Heart right ventricle (tissue), 16 donors: Measurements from ENCODE around the gene TMEM169. TPM values are rescaled to one million over a fixed set of nuclear protein-coding genes. Genes with fewer than 3 reads are reported as not detected.

ENCODE experiments used
- ATAC-seq, 8 donors: fragments of 200-7000 bp; cut with Tn5 transposase; one replicate each; pipeline ENCODE4 v1.9.1; 2020; ENCODE audit warnings: mild to moderate bottlenecking in 8 of 8, moderate library complexity in 8 of 8, moderate number of reproducible peaks in 1 of 8
- DNase-seq, 2 donors: peaks; one replicate each; pipeline ENCODE4 v3.0.0-alpha.2; 2020
- H3K27ac ChIP-seq, 10 donors: fragments of 200-600 bp; sonication (generic) in 2 of 10; one replicate each; pipeline versions ENCODE4 v1.5.0 to v1.8.0; 2020 to 2022; ENCODE audit warnings: mild to moderate bottlenecking in 3 of 10
- H3K27me3 ChIP-seq, 7 donors: fragments of 200-600 bp; one replicate each; pipeline ENCODE4 v1.8.0; 2021 to 2022; ENCODE audit warnings: mild to moderate bottlenecking in 2 of 7
- H3K36me3 ChIP-seq, 9 donors: fragments of 200-600 bp; sonication (generic) in 1 of 9; one replicate each; pipeline versions ENCODE4 v1.5.0 to v1.8.0; 2020 to 2022; ENCODE audit warnings: mild to moderate bottlenecking in 2 of 9
- H3K4me1 ChIP-seq, 9 donors: fragments of 200-600 bp; sonication (generic) in 1 of 9; one replicate each; pipeline versions ENCODE4 v1.5.0 to v1.8.0; 2020 to 2022; ENCODE audit warnings: mild to moderate bottlenecking in 4 of 9
- H3K4me3 ChIP-seq, 10 donors: fragments of 200-600 bp; sonication (generic) in 2 of 10; one replicate each; pipeline versions ENCODE4 v1.5.0 to v1.8.0; 2020 to 2022; ENCODE audit warnings: mild to moderate bottlenecking in 7 of 10, moderate library complexity in 2 of 10
- H3K9me3 ChIP-seq, 11 donors: fragments of 200-600 bp in 10 of 11; sonication (generic) in 2 of 11; one replicate each; pipeline versions ENCODE4 v1.5.0 to v1.8.0; 2013 to 2022; ENCODE audit warnings: mild to moderate bottlenecking in 2 of 11, control low read depth in 1 of 11, moderate library complexity in 1 of 11
- WGBS, 2 donors: extraction: QIAGEN DNeasy Blood & Tissue Kit; methylation state at CpG; one replicate each; pipeline ENCODE4 v1.1.7; 2013; ENCODE audit warnings: inconsistent platforms in 1 of 2; 5-methylcytosine and 5-hydroxymethylcytosine counted together
- intact Hi-C, 10 donors: fragments of 100-400 bp; cut with DNase I; formaldehyde crosslinking; loops; one replicate each; pipeline versions ENCODE4 v1.11.1 to v1.14.2; 2022
- polyA plus RNA-seq, 2 donors: library from polyadenylated mRNA; stranded (reverse); fragments of 200-250 nt; gene quantifications; one replicate each; pipeline ENCODE4 v1.2.3, GENCODE V29; 2013
- total RNA-seq, 10 donors: library from RNA; stranded (reverse); fragmentation: NEBNext Ultra II Directional in 3 of 10; extraction: Animal tissue kit (Norgen Biotek cat#: 25700) in 3 of 10; gene quantifications; one replicate each; pipeline versions ENCODE4 v1.2.1 to v1.2.4, GENCODE V29; 2021 to 2023
- TF ChIP-seq, protein P1 (sequence below), 9 donors: fragments of 200-600 bp; sonication (generic) in 2 of 9; IDR thresholded peaks; one replicate each; pipeline versions ENCODE4 v1.5.0 to v1.8.0; 2021 to 2022; ENCODE audit warnings: antibody characterized with exemption in 9 of 9, mild to moderate bottlenecking in 5 of 9, moderate library complexity in 1 of 9
- donor health status: Arrhythmogenic right ventricular cardiomyopathy.
- donor health status: ischemic (EF 13 %, LVEDD 7.1; RV severe dilation, severe dysfunction).
- donor health status: healthy with polysubstance abuse.
- donor health status: DM: no; HTN: yes; CAD: no.
- donor health status: DM: no; HTN: no; CAD: no.
- donor health status: ischemic (EF 25% LVEDD 6.9; RV normal size, moderate dysfunction).
- donor health status: ischemic (EF 25% LVEDD 5.7; RV mildly dilated, moderate dysfunction).
- donor health status: healthy.
- donor health status: DM: yes; HTN: yes; CAD: no.
- donor health status: Ischemic cardiomyopathy.
- donor health status: ischemic (EF 35%, LVEDD 5.7; RV mildly dilated, moderate dysfunction).
- donor health status: nonischemic (EF 11% LVEDD 7.7; RV severe dilation, severe dysfunction).
- donor health status: DM: yes; HTN: yes; CAD: no.
- donor health status: PGD.
- donor health status: ischemic (EF 29% LVEDD 5.4; RV normal size, mild dysfunction).
- donor health status: nonischemic (EF 23%, LVEDD 6.1; RV moderate dilation, normal function).

Gene TMEM169
- total and polyA plus RNA-seq, 12 donors = 0.10 to 0.97 (median 0.22) TPM; not detected in 2

DNA sequence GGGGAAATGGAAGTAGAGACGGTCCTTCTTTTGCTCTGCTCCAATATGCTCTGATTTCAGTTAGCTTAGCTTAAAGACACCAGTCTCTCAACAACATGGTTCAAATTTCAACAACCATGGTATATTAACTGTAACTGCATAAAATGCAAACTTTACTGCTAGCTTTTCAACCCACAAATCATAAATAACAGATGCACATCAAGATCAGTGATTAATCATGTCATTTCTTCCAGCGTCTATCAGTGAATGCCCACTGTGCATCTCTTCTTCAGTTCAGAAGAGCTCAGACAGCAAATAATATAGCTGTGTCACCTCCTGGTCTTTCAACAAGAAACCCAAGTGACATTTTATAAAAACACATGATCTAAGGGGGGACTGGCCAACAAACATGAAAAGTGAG is 12.7 kb upstream of the TMEM169 start:
- ATAC-seq (no peak), DNase-seq (no peak)
- no peaks in the 10 kb centered on the region for H3K4me1 ChIP-seq
- TF ChIP-seq, protein P1, sequence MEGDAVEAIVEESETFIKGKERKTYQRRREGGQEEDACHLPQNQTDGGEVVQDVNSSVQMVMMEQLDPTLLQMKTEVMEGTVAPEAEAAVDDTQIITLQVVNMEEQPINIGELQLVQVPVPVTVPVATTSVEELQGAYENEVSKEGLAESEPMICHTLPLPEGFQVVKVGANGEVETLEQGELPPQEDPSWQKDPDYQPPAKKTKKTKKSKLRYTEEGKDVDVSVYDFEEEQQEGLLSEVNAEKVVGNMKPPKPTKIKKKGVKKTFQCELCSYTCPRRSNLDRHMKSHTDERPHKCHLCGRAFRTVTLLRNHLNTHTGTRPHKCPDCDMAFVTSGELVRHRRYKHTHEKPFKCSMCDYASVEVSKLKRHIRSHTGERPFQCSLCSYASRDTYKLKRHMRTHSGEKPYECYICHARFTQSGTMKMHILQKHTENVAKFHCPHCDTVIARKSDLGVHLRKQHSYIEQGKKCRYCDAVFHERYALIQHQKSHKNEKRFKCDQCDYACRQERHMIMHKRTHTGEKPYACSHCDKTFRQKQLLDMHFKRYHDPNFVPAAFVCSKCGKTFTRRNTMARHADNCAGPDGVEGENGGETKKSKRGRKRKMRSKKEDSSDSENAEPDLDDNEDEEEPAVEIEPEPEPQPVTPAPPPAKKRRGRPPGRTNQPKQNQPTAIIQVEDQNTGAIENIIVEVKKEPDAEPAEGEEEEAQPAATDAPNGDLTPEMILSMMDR (IDR thresholded peaks at IDR 0.05) = no peak
- H3K9me3 ChIP-seq = peaks cover 0 to 6% (median 0%) of the 10 kb centered on the region in 11 donors
- H3K4me3 ChIP-seq = no peak overlapping the region
- 88 to 93% methylated on average over 2 of the region's 2 CpGs for WGBS, 2 donors
- H3K27me3 ChIP-seq = no peaks in the 10 kb centered on the region
- H3K27ac ChIP-seq = no peak overlapping the region
- peaks cover 0 to 24% (median 0%) of the 10 kb centered on the region in 9 donors for H3K36me3 ChIP-seq
- intact Hi-C loops = no loop called here

DNA sequence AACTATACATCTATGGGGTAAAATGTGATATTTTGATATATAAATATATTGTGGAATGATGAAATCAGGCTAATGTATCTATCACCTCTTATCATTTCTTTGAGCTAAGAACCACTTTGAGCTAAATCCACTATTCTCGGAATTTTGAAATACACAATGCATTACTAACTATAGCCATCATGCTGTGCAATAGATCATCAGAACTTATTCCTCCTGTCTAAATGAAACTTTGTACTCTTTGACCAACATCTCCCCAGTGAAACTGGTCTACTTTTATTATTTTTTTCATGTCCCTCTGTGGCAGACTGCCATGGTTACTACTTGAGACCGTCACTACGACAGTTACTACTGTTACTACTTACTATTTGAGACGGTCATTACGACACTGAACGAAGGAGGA is 11.5 kb upstream of the TMEM169 start:
- Histone ChIP-seq H3K36me3 (peaks cover 0 to 12% (median 0%) of the 10 kb centered on the region in 9 donors), H3K9me3 (peaks cover 0 to 6% (median 0%) of the 10 kb centered on the region in 11 donors), H3K27ac (no peak overlapping the region), H3K4me1 (no peaks in the 10 kb centered on the region), H3K4me3 (no peak overlapping the region), H3K27me3 (no peaks in the 10 kb centered on the region)
- WGBS, 2 donors = 91 to 94% methylated on average over 6 of the region's 6 CpGs
- ATAC-seq (no peak), DNase-seq (no peak)
- intact Hi-C loops = no loop called here
- TF ChIP-seq, protein P1 (IDR thresholded peaks at IDR 0.05) = no peak

DNA sequence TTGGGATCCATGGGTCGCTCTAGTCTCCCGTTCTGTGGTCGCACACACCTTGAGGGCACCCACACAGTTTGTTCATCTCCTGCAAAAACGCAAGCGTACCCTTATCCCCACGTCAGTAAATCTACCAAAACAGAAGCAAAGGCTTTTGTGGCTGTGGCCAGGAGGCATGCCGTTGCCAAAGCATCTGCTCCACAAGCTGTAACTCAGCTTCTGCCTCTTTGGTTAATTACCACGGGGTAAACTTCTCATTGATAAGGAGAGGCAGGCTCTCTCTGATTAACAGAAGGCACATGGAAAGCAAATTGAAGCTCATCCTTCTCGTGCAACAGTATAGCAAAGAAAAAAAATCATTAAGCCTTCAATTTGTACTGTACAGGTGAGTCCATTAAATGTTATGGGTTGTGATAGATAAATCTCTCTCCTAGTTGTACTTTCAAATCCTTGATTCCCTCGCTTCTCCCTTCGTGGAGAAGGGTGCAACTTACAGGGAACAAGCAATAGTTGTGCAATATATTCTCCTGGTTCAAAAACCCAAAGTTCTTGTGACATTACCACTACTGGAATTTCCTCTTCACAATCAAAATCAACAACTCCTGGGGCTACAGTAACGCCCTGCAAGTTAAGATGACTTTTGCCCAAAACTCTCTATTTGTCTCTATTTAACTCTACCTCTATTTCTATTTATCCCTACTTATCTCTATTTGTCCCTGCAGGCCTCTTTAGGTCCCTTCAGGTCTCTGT is 10.4 kb upstream of the TMEM169 start:
- peaks cover 0 to 6% (median 0%) of the 10 kb centered on the region in 11 donors for H3K9me3 ChIP-seq
- ATAC-seq (no peak), DNase-seq (no peak)
- no peak overlapping the region for H3K27ac ChIP-seq
- peaks cover 0 to 1% (median 0%) of the 10 kb centered on the region in 9 donors for H3K36me3 ChIP-seq
- 83 to 85% methylated on average over 12 of the region's 12 CpGs for WGBS, 2 donors
- intact Hi-C loops = no loop called here
- H3K4me1 ChIP-seq = no peaks in the 10 kb centered on the region
- no peak overlapping the region for H3K4me3 ChIP-seq
- TF ChIP-seq, protein P1 (IDR thresholded peaks at IDR 0.05) = no peak
- no peaks in the 10 kb centered on the region for H3K27me3 ChIP-seq

DNA sequence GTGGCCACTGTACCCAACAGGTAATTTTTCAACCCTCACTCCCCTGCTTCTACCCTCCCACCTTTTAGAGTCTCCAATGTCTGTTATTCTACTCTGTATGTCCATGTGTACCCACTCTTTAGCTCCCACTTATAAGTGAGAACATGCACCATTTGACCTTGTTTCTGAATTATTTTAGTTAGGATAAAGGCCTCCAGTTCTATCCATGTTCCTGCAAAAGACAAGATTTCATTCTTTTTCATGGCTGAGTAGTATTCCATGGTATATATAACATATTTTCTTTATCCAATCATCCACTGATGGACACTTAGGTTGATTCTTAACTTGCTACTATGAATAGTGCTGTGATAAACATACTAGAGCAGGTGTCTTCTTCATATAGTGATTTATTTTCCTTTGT is 9.2 kb upstream of the TMEM169 start:
- no peak for DNase-seq
- Histone ChIP-seq H3K27ac (no peak overlapping the region), H3K36me3 (no peaks in the 10 kb centered on the region), H3K9me3 (peaks cover 0 to 6% (median 0%) of the 10 kb centered on the region in 11 donors), H3K4me1 (no peaks in the 10 kb centered on the region), H3K4me3 (no peak overlapping the region), H3K27me3 (no peaks in the 10 kb centered on the region)
- TF ChIP-seq, protein P1 (IDR thresholded peaks at IDR 0.05) = no peak
- no peak for ATAC-seq
- intact Hi-C loops = no loop called here
